CD14-positive monocyte (primary cell): Measurements from ENCODE around the gene FRMPD1. TPM values are rescaled to one million over a fixed set of nuclear protein-coding genes. Genes with fewer than 3 reads are reported as not detected.

Source experiments
- DNase-seq, 3 donors: peaks; one replicate each; pipeline ENCODE4 v3.0.0-alpha.2; 2011 to 2022
- H2AFZ ChIP-seq: 2 replicates; pipeline ENCODE4 v1.6.0; 2012; ENCODE audit warnings: mild to moderate bottlenecking, low read depth, low read length, inconsistent platforms; ENCODE audit not compliant: insufficient read depth, poor library complexity, severe bottlenecking
- H3K27ac ChIP-seq, 2 donors: 1 replicate in 1 of 2; 2 replicates in 1 of 2; pipeline ENCODE4 v1.5.1; 2012 to 2013; ENCODE audit warnings: low read length in 2 of 2, control low read depth in 1 of 2, inconsistent platforms in 1 of 2, low read depth in 1 of 2, mild to moderate bottlenecking in 1 of 2
- H3K27me3 ChIP-seq, 2 donors: one replicate each; pipeline versions ENCODE4 v1.6.0 to v1.6.1; 2011 to 2013; ENCODE audit warnings: low read length in 2 of 2; ENCODE audit not compliant: control insufficient read depth in 2 of 2, insufficient read depth in 2 of 2
- H3K36me3 ChIP-seq, 2 donors: replicated peaks in 1 of 2; 1 replicate in 1 of 2; 2 replicates in 1 of 2; pipeline versions ENCODE4 v1.5.1 to v1.6.1; 2012 to 2013; ENCODE audit warnings: low read length in 2 of 2, control low read depth in 1 of 2, inconsistent platforms in 1 of 2, mild to moderate bottlenecking in 1 of 2; ENCODE audit not compliant: insufficient read depth in 2 of 2, control insufficient read depth in 1 of 2
- H3K4me1 ChIP-seq, 2 donors: 1 replicate in 1 of 2; 2 replicates in 1 of 2; pipeline versions ENCODE4 v1.5.1 to v1.6.1; 2012 to 2013; ENCODE audit warnings: low read length in 2 of 2, control low read depth in 1 of 2, inconsistent platforms in 1 of 2, mild to moderate bottlenecking in 1 of 2, moderate library complexity in 1 of 2; ENCODE audit not compliant: insufficient read depth in 2 of 2, control insufficient read depth in 1 of 2
- H3K4me2 ChIP-seq: replicated peaks from 2 replicates; pipeline ENCODE3; 2012; ENCODE audit warnings: low read length, moderate library complexity, mild to moderate bottlenecking; ENCODE audit not compliant: poor library complexity, severe bottlenecking; ENCODE audit errors: extremely low read depth
- H3K4me3 ChIP-seq, 3 experiments: fragments of 200-600 bp in 1 of 3; sonication (generic) in 1 of 3; replicated peaks in 1 of 3; 1 replicate in 2 of 3; 2 replicates in 1 of 3; pipeline ENCODE4 v1.5.1; 2011 to 2013; ENCODE audit warnings: low read length in 3 of 3, mild to moderate bottlenecking in 3 of 3, control low read depth in 2 of 3, low read depth in 2 of 3, inconsistent platforms in 1 of 3, moderate library complexity in 1 of 3
- H3K79me2 ChIP-seq: 2 replicates; pipeline ENCODE4 v1.6.0; 2012; ENCODE audit warnings: mild to moderate bottlenecking, control low read depth, inconsistent platforms, low read length, moderate library complexity; ENCODE audit not compliant: insufficient read depth
- H3K9ac ChIP-seq: 2 replicates; pipeline ENCODE4 v1.6.0; 2017; ENCODE audit warnings: low read length, mild to moderate bottlenecking; ENCODE audit not compliant: insufficient read depth, poor library complexity, severe bottlenecking
- H3K9me3 ChIP-seq, 2 donors: replicated peaks in 1 of 2; 1 replicate in 1 of 2; 2 replicates in 1 of 2; pipeline versions ENCODE4 v1.5.1 to v1.6.1; 2012 to 2013; ENCODE audit warnings: low read length in 2 of 2, control low read depth in 1 of 2; ENCODE audit not compliant: control insufficient read depth in 1 of 2, insufficient read depth in 1 of 2
- H4K20me1 ChIP-seq: 2 replicates; pipeline ENCODE4 v1.6.0; 2012; ENCODE audit warnings: mild to moderate bottlenecking, low read length, control low read depth, moderate library complexity; ENCODE audit not compliant: insufficient read depth
- H3K27ac Mint-ChIP-seq, 7 donors: one replicate each; pipeline ENCODE4 v1.8.0; 2020; ENCODE audit warnings: mild to moderate bottlenecking in 7 of 7, mixed read lengths in 7 of 7, moderate library complexity in 6 of 7, inconsistent platforms in 2 of 7
- H3K27me3 Mint-ChIP-seq, 3 donors: one replicate each; pipeline ENCODE4 v1.8.0; 2021 to 2022; ENCODE audit warnings: low read depth in 3 of 3, mild to moderate bottlenecking in 3 of 3, mixed read lengths in 3 of 3, moderate library complexity in 3 of 3, inconsistent platforms in 1 of 3
- H3K36me3 Mint-ChIP-seq, 2 donors: one replicate each; pipeline ENCODE4 v1.8.0; 2020; ENCODE audit warnings: mixed read lengths in 2 of 2, inconsistent platforms in 1 of 2, mild to moderate bottlenecking in 1 of 2
- H3K4me1 Mint-ChIP-seq: one replicate; pipeline ENCODE4 v1.8.0; 2020; ENCODE audit warnings: mild to moderate bottlenecking, mixed read lengths
- H3K4me3 Mint-ChIP-seq, 2 donors: one replicate each; pipeline ENCODE4 v1.8.0; 2020; ENCODE audit warnings: mild to moderate bottlenecking in 2 of 2, mixed read lengths in 2 of 2, moderate library complexity in 1 of 2
- H3K9me3 Mint-ChIP-seq, 7 donors: one replicate each; pipeline ENCODE4 v1.8.0; 2020 to 2022; ENCODE audit warnings: mixed read lengths in 7 of 7, mild to moderate bottlenecking in 6 of 7, moderate library complexity in 6 of 7, inconsistent platforms in 2 of 7
- CTCF ChIP-seq: fragments of 200-600 bp; IDR thresholded peaks from one replicate; pipeline ENCODE4 v1.8.0; 2022; ENCODE audit warnings: antibody characterized with exemption, mild to moderate bottlenecking
- WGBS: methylation state at CpG from one replicate; pipeline ENCODE4 v1.1.5; 2013; ENCODE audit warnings: missing lambda C conversion rate; ENCODE audit not compliant: insufficient coverage; 5-methylcytosine and 5-hydroxymethylcytosine counted together
- intact Hi-C, 2 donors: fragments of 100-400 bp; cut with micrococcal nuclease; formaldehyde crosslinking; loops; one replicate each; pipeline versions ENCODE4 v1.15.0 to v1.15.1; 2023
- polyA plus RNA-seq, 3 donors: library from polyadenylated mRNA; depleted of rRNA in 1 of 3; unstranded in 2 of 3; stranded (reverse) in 1 of 3; fragments of 300-500 nt in 2 of 3; fragments of >200 nt in 1 of 3; fragmentation: Illumina TruSeq in 2 of 3; gene quantifications; 1 replicate in 2 of 3; 2 replicates in 1 of 3; pipeline ENCODE4 v1.2.3, GENCODE V29; 2012 to 2021

FRMPD1 gene
- polyA plus RNA-seq, 3 donors, result 0.03 TPM; not detected in 2

GRCh38 chr9:37632479-37632878 is 18.3 kb upstream of the FRMPD1 start:
- no peak overlapping the region for H3K27ac ChIP-seq
- WGBS, result 91% methylated on average over 4 of the region's 4 CpGs
- no peak overlapping the region for H3K4me3 ChIP-seq
- intact Hi-C loops, result no loop called here
- Mint-ChIP-seq H3K27me3 (peaks cover 0 to 3% (median 3%) of the 10 kb centered on the region in 3 donors), H3K27ac (no peak overlapping the region), H3K9me3 (peaks cover 0 to 3% (median 0%) of the 10 kb centered on the region in 7 donors), H3K4me3 (no peak overlapping the region), H3K36me3 (no peaks in the 10 kb centered on the region), H3K4me1 (no peaks in the 10 kb centered on the region)
- H3K4me1 ChIP-seq, result no peaks in the 10 kb centered on the region
- no peaks in the 10 kb centered on the region for H4K20me1 ChIP-seq
- no peak for TF ChIP-seq CTCF
- H3K36me3 ChIP-seq, result no peaks in the 10 kb centered on the region
- no peaks in the 10 kb centered on the region for H3K9me3 ChIP-seq
- no peak overlapping the region for H3K4me2 ChIP-seq
- H3K79me2 ChIP-seq, result no peaks in the 10 kb centered on the region
- H3K27me3 ChIP-seq, result no peaks in the 10 kb centered on the region
- no peak overlapping the region for H2AFZ ChIP-seq
- H3K9ac ChIP-seq, result no peak overlapping the region
- DNase-seq, result no peak

GRCh38 chr9:37635808-37636207 is 14.9 kb upstream of the FRMPD1 start:
- Mint-ChIP-seq H3K4me3 (peak overlapping the region in 1 of 2 donors; percentile 45), H3K9me3 (peaks cover 0 to 5% (median 0%) of the 10 kb centered on the region in 7 donors), H3K27me3 (peaks cover 0 to 3% (median 2%) of the 10 kb centered on the region in 3 donors), H3K27ac (no peak overlapping the region), H3K36me3 (no peaks in the 10 kb centered on the region), H3K4me1 (no peaks in the 10 kb centered on the region)
- Histone ChIP-seq H3K27ac (no peak overlapping the region), H3K27me3 (no peaks in the 10 kb centered on the region), H4K20me1 (no peaks in the 10 kb centered on the region), H3K4me1 (no peaks in the 10 kb centered on the region), H3K4me3 (no peak overlapping the region), H3K36me3 (no peaks in the 10 kb centered on the region), H3K79me2 (no peaks in the 10 kb centered on the region), H3K9me3 (no peaks in the 10 kb centered on the region), H3K4me2 (no peak overlapping the region), H3K9ac (no peak overlapping the region), H2AFZ (no peak overlapping the region)
- intact Hi-C loops, result no loop called here
- DNase-seq, result no peak
- WGBS, result 90% methylated on average over 10 of the region's 16 CpGs
- no peak for TF ChIP-seq CTCF
